Measurements from ENCODE around the gene AP2M1.

The AP2M1 gene

DNA sequence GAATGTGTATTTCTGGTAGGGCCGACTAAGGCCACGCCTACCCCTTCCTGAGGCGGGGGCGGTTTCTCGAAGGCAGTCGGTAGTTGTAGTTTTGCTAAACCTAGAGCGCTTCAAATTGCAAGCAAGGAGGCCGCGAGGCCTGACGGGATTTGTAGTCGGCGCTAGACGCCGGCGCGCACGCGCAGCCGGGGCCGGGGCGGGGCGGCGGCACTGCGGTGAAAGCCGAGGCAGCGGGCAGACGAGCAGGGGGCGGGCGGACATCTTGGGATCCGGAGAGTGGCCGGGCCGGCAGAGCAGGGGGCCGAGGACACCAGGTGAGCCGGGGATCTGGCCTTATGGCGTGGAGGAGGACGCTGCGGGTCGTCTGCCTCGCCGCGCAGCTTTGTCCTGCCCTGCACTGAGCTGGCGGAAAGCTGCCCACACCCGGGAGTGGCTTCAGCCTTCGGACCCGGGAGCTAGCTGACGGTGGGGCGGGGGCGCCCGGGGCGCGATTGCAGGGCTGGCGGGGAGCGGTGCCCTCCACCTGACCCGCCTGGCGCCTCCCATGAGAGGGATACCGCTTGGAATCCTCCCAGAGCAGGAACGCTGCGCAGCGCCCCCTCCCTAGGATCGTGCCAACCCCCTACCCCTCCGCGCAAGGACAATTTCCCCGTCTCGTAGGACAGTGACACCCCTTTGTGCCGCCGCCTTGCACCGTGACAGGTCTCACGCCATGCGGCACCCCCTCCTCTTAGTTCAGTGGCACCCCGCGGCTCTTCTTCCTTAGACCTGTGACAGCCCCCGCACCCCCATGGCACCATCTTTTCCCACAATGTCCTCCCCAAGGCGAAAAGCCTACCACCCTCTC lies at the start of gene AP2M1:
AP2M1 (plus strand) TSS at position 210 of the 847 bp plus-strand sequence. CDS start 2,139 bp downstream, outside the sequence.
- peak; percentile 99 for DNase-seq (ENCODE audit: low read depth)

DNA sequence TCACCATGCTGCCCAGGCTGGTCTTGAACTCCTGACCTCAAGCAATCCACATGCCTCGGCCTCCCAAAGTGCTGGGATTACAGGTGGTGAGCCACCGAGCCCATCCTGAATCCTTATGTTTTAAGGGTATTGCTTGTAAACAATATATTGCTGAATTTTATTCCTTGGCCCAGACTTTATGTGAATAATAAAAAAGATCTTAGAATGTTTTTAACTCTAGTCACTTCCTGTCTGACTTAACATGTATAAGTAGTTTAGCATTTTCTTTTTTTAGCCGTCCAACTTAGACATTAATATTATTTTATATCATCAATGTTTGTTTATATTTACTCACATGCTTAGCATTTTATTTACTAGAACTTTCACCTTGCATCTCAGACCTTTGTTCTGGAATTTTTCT lies 48.6 kb upstream of the AP2M1 start:
- no peak for DNase-seq (ENCODE audit: low read depth)

DNA sequence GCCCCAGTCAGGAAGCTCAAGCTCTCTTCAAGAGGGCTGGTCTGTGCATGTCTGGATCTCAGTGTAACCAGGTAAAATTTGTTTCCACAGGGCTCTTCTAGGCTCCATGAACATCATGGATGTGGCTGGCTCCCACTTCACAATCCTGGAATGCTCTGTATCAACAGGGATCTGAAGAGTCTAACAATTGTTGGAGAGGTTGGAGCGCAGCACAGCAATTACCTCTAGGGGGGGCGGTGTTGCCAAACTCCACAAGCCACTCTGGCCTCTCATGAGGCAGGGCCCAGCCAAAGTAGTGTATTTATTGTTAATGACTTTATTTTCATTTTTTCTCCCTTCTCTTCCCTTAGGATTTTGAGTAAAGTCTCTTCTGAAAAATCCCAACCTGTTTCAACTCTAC lies 45.6 kb upstream of the AP2M1 start:
- DNase-seq (ENCODE audit: low read depth) = peak; percentile 14

DNA sequence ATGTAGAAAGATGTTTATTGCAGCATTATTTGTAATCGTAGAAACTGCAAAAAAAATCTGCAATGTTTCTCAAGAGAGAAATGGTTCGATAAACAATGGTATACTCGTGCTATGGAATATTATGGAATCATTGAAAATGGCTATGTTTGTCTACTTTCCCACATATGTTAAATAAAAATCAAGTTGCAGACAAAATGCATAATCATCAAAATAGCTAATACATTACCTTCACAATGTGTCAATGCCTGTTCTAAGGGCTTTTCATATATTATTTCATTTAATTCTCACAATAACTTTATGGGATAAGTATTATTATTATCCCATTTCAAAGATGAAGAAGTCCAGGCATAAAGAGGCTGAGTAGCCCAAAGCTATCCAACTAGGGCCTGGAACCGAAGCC lies 41.7 kb upstream of the AP2M1 start:
- DNase-seq (ENCODE audit: low read depth) = no peak

DNA sequence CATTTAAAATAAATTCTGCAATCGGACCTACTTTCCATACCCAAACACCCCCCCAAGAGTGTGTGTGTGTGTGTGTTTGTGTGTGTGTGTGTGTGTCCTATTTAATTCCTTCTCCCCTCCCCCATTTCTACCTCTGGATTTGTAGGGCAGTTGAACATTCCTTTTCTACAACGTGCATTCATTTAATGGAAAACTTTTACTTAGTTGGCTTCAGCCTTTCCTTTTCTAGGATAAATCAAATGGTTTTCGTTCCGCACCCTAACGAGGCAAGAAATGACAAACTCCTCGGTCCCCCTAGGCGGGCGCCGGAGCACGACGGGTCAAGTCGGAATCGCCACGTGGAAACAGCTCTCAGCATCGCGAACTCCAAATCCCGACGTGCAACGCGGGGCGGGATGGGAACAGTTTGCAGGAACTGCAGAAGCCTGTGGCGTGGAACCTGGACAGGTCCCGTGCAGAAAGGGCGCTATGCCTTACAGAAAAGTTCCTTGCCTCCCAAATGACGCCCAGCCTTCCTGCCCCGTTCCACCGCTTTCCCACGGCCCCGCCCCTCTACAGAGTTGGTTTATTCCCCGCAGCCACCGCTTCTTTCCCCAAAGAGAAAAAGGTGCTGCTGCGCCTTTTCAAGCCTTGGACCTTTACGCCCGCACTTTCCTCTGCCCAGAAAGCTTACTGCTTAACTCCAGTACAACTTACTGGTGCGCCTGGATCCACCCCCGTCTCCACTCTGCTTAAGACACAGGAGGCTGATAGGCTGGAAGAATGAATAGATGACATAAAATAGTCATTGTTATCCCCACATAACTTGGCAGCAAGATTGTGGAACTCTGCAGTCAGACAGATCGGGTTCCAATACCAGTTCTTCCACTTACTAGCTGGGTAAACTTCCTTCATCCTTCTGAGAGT lies 40.6 kb upstream of the AP2M1 start:
- peak; percentile 78 for DNase-seq (ENCODE audit: low read depth)

DNA sequence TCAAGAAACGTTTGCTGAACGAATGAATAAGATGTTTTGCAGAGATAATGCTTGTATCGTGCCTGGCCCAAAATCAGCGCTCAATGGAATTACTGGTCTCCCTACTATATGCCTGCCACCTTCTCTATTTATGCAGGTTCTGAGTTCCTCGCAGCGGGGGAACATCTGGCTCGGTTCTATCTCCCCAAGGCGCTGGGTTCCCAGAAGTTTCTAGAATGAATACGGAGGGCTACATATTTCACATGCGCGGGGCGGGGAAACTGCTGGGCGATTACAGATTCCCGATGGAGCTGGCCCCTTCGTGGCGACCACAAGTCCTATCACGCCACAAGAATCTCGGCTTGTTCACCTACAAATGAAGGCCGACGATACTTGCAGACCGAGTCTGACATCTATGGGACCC lies 39.9 kb upstream of the AP2M1 start:
- no peak for DNase-seq (ENCODE audit: low read depth)

DNA sequence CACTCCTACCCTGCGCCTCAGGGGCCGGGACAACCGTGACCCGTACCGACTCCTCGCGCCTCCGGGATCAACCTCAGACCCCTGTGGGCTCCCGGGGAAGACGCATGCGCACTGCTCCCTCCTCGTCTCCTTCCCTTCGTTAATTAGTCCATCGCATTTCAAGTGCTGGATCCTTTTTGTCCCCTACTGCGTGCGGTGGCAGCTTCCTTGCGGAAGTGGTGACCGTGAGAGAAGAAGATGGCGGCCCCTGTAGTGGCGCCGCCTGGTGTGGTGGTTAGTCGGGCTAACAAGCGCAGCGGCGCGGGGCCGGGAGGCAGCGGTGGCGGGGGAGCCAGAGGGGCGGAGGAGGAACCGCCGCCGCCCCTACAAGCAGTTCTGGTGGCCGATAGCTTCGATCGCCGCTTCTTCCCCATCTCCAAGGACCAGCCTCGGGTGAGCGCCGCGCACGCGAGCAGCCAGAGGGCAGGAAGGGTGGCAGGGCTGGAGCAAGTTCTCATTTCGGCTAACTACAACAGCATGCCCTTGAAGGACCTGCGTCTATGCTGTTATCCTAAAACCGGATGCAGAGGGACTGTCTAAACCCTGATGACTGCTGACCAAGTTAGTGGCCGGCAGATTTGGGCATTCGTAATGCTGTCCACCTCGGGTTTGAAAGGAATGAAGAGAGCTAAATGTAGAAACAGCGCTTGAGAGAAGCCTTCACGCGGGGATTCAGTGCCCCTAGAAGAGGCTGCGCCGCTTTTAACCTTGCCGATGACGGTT lies 39.3 kb upstream of the AP2M1 start, which contains the start of gene EIF2B5:
EIF2B5 (plus strand) TSS at position 210 of the 762 bp plus-strand sequence; CDS start at position 238, 28 bp downstream.
- DNase-seq (ENCODE audit: low read depth) = peak; percentile 93

DNA sequence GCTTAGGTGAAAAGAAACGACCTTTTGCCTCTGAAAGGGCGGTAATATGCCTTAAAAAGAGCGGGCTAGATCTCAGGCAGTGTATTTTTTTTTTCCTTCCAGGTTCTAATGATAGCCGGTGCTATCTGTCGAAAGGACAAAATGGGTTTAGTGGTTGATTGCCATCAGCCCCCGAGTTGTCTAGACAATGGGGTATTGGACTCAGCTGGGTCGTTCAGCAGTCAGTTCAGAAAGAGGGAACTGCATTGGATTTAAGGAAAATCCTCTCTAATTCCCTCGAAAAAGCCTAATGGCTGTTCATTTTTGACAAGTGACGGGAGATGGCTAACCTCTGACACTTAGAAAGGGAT lies 38.8 kb upstream of the AP2M1 start:
- no peak for DNase-seq (ENCODE audit: low read depth)

DNA sequence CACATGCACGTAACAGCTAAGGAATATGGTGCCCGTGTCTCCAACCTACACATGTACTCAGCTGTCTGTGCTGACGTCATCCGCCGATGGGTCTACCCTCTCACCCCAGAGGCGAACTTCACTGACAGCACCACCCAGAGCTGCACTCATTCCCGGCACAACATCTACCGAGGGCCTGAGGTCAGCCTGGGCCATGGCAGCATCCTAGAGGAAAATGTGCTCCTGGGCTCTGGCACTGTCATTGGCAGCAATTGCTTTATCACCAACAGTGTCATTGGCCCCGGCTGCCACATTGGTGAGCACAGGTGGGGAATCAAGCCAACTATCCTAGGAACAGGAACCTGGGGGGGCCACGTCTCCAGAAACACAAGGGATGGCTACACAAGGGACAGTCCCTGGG lies 34.2 kb upstream of the AP2M1 start:
- no peak for DNase-seq (ENCODE audit: low read depth)

DNA sequence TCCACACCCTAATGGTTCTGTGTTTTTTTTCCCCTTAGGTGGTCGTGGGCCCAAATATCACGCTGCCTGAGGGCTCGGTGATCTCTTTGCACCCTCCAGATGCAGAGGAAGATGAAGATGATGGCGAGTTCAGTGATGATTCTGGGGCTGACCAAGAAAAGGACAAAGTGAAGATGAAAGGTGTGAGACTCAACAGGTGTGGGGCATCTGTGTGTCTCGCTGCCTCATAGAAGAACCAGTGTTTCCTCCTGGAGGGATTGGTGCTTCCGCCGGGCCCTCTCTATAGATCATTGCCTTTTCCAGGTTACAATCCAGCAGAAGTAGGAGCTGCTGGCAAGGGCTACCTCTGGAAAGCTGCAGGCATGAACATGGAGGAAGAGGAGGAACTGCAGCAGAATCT lies 32.5 kb upstream of the AP2M1 start:
- no peak for DNase-seq (ENCODE audit: low read depth)

DNA sequence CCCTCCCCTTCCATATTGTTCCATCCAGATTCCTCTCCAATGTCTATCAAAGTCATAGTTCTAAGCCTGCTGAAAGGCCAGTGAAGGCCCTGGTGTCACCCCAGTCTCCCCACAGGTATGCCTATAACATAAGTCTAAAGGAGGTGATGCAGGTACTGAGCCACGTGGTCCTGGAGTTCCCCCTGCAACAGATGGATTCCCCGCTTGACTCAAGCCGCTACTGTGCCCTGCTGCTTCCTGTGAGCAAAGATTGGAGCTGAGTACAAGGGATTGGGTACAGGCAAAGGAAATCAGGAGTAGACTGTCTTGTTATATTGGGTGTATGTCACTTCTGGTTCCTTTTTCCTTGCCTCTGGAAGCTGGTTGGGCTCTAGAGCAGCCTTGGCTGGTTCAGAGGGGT lies 31.3 kb upstream of the AP2M1 start:
- no peak for DNase-seq (ENCODE audit: low read depth)

DNA sequence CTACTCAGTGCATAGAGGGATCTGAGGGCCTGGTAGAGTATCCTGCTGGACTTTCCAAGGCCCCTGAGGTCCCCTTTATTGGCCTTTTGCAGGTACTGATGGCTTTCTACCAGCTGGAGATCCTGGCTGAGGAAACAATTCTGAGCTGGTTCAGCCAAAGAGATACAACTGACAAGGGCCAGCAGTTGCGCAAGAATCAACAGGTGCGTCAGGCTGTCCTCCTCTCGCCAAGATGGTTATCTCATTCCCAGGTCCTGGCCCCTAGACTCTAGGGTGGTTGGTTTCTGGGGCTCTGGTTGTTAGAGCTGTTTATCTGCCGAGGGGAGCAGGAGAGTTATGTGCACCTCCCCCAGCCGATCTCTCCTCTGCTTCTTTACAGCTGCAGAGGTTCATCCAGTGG lies 30.1 kb upstream of the AP2M1 start:
- DNase-seq (ENCODE audit: low read depth) = no peak

DNA sequence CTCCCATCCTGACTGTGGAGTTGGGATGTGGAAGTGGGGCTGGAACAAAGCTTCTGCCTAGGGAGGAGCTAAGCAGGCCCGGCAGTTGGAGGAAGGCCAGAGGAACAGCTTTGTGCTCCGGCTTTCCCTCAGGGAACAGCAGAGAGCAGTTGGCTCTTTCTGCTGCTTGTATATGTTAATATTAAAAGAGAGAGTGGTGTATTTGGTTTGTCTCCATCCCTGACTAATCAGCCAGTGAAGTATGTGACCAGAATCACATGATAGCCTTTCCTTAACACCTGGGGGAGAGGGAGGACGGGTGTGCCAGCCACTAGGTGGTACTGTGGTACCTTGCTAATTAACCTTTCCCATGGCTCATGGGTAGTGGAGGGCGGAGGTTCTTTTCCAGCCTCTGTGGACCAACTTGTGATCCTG lies 29.5 kb upstream of the AP2M1 start:
- peak; percentile 41 for DNase-seq (ENCODE audit: low read depth)

DNA sequence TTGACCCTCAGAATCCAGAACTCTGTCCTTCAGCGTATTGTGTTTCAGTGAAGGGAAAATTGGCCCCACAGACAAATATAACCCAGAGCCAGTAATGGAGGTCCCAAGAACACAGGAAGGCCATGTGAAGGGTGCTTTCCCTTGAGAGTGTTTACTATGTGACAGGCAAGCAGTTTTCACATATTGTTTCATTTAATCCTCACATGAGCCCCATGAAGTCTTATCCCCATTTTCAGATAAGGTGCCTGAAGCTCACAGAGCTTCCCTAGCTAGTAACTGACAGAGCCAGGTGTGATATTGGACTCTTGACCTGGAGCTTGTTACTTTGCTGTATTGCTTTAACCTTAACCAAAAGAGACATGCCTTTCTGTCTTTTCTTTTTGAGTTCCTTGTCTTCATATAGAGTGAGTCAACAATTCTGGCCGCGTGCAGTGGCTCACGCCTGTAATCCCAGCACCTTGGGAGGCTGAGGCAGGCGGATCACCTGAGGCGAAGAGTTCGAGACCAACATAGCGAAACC lies 28.8 kb upstream of the AP2M1 start:
- no peak for DNase-seq (ENCODE audit: low read depth)

DNA sequence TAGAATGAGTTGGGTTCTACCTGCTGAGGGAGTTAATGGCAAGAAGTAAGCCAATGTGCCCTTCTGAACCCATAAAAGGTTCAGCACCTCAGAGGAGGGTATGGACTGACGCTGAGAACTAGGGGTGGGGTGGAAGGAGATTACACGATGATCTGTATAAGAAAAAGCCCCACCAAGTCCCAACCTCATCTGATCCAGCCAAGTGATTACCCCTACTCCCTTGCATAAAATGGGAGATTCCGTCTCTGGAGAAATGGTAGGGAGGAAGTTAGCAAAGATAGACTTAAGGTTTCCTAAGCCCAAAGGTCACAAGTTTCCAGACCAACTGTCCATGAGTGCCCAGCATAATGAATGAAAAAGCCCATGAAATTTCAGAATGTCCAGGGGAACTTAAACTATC lies 26.6 kb upstream of the AP2M1 start:
- DNase-seq (ENCODE audit: low read depth) = no peak

DNA sequence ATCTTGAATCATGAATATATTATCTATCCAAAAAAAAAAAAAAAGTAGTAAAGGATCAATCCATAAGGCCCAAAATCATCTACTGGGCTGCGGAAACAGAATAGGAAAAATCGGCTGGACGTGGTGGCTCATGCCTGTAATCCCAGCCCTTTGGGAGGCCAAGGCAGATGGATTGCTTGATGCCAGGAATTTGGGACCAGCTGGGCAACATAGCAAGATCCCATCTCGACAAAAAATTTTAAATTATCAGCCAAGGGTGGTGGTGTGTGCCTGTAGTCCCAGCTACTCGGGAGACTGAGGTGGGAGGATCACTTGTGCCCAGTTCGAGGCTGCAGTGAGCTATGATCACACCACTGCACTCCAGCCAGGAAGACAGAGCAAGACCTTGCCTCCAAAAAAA lies 25.5 kb upstream of the AP2M1 start:
- no peak for DNase-seq (ENCODE audit: low read depth)

DNA sequence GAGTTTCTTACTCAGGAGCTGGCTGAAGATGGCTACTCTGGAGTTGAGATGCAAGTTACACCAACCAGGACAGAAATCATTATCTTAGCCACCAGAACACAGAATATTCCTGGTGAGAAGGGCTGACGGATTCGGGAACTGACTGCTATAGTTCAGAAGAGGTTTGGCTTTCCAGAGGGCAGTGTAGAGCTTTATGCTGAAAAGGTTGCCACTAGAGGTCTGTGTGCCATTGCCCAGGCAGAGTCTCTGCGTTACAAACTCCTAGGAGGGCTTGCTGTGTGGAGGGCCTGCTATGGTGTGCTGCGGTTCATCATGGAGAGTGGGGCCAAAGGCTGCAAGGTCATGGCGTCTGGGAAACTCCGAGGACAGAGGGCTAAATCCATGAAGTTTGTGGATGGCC lies 24.9 kb upstream of the AP2M1 start:
- DNase-seq (ENCODE audit: low read depth) = peak; percentile 29

DNA sequence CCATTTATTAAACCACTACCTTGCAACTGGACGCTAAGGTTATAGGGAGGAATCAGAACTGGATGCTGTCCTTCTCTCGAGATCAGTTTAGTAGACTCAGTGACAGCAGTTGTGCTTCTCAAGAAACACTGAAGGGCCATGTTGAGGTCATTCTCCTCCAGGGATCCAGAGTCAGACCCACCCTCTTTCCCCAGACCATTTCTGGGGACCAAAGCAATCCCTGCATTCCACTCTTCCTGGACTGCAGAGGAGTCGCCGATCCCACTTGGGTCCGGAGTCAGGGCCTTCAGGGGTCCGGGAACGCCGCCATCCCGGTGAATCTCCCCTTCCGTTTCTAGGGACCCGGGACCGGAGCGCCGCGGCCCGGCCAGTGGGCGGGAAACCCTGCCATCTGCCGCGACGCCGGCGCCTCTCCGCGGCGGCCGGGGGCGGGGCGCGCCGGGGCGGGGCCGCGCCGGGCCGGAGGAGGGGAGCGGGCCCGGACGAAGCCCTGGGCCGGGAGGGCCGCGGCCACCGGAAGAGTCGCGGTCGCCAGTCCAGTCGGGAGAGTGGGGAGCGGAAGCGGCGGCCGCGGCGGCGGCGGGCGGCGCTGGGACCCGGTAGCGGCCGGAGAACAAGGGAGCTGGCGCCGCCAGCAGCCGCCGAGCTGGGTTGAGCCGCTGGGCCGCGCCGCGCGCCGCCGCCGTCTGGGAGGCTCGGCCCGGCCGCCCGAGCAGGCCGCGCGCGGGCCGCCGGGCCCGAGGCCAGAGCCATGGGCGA lies 19.6 kb upstream of the AP2M1 start, which contains the start of gene DVL3:
DVL3 (plus strand) TSS at position 493 of the 759 bp plus-strand sequence; CDS start at position 752, 259 bp downstream.
- DNase-seq (ENCODE audit: low read depth) = peak; percentile 79

DNA sequence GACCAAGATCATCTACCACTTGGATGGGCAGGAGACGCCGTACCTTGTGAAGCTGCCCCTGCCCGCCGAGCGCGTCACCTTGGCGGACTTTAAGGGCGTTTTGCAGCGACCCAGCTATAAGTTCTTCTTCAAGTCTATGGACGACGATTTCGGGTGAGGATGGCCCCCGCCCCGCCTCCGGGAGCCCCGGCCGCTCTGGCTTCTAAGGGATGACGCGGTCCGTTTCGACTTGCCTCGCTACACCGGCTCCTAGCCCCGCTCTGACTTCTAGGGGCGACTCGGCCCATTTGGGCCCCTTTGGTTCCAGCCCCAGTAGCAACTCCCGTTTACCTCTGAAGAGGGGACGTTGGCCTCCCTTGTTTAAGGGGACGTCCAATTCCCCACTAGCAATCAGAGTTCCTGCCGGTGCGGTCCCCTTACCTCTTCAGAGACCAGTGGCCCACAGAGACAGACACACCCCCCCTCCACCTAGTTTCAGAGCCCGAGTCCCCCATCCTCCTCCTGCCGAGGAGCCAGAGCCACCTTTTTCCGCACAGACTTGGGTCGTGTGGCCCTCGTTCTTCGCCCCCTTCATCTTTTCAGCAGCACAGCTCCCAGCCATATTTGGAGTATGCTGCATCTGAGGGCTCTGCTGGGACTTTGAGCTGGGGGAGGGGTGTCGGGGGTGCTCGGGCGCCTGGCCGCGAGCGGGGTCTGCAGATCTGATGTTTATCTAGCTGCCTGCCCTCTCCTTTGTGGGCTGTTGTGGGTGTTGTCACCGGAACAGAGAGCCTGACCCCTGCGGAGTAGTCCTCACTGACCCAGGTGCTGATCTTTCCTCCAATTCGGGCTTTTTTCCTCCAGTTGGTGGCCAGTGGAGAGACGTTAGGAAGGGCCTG lies 18.8 kb upstream of the AP2M1 start:
- no peak for DNase-seq (ENCODE audit: low read depth)

DNA sequence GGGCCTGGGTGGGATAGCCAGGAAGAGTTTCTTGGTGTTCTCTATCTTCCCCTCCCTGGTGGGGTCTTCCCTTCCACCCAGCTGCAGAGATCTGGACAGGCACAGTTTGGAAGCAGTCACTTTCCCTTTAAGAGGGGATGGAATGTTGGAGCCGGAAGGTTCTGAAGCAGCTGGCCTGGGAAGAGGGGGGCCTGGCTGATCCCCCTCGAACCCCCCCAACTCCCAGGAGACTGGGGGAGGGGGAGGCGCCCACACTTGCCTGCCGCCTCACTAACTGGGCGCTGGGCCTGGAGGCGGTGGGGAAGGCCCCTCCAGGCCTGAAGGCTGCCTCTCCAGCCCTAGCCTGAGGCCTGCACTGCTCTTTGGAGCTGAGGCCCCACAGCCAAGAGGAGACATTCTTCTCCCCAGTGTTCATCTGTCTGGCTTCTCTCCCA lies 18.1 kb upstream of the AP2M1 start:
- peak; percentile 73 for DNase-seq (ENCODE audit: low read depth)
